Measurements from ENCODE around the gene NOS3.

The NOS3 gene

DNA sequence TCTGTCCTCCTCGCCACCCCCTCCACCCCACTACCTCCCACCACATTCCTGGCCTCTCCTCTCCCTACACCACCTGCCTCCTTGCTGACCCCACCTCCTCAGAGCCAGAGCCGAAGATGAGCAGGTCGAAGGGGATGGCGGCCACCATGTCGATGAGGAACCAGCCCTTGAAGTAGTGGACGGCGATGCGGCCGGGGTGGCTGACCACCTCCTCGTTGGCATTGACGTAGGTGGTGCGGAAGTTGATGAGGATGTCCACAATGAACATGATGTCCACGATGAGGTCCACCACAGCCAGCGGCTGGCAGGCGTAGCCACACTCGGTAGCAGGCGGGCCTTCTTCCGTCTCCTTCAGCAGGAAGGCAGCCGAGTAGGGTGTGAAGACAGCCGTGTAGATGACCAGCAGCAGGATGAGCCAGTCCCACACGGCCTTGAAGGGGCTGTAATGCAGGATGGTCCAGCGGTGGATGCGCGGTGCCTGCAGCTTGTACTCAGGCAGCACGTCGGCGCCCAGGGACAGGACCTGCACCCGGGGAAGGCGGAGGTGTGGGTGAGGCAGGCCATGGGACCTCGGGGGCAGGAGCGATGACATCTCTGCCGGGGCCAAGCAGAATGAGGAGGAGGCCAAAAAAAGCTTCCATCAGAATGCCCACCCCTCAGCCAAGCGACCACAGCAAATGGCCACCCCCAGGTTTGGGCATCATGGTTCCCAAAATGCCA, 38.3 kb upstream of the NOS3 start:
- no peak for DNase-seq (ENCODE audit: low read depth)

DNA sequence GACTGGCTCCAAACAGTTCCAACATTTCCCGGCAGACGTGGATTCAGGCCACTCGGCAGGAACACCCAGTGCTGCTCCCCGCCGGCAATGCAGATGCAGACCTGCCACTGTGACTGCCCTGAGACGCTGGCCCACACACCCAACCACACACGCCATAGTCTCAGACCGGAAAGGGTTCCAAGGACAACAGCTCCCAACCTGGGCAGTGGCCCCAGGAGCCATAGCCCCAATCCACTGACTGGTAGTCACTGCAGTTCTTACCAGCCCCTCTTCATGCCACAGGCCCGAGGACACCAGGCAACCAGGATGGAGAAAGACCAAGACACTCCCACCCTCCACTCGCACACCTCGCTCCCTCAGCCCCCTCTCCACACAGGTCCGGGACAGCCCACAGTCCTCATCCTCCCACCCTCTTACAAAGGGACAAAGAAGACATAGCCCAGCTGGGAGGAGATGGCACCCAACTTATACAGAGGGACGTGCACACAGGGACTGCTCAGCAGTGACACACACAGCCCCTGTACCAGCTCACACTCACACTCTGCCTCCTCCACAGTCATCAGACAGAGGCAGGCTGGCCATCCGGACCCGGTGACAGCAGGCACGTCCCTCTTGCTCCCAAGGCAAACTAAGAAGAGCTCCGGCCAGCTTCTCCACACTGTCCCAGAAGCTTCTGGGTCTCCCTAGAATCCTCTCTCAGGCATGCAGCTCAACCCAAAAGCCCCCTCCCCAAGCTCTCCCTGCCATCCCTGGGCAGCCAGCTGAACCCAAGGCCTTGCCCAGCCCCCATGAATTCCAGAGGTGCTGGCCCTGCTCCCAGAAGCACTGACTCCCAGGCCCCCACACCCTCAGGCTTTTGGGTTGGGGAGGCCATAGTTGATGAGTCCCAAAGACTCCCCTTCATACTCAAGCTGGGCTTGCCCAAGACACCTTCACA, 37.5 kb upstream of the NOS3 start:
- no peak for DNase-seq (ENCODE audit: low read depth)

DNA sequence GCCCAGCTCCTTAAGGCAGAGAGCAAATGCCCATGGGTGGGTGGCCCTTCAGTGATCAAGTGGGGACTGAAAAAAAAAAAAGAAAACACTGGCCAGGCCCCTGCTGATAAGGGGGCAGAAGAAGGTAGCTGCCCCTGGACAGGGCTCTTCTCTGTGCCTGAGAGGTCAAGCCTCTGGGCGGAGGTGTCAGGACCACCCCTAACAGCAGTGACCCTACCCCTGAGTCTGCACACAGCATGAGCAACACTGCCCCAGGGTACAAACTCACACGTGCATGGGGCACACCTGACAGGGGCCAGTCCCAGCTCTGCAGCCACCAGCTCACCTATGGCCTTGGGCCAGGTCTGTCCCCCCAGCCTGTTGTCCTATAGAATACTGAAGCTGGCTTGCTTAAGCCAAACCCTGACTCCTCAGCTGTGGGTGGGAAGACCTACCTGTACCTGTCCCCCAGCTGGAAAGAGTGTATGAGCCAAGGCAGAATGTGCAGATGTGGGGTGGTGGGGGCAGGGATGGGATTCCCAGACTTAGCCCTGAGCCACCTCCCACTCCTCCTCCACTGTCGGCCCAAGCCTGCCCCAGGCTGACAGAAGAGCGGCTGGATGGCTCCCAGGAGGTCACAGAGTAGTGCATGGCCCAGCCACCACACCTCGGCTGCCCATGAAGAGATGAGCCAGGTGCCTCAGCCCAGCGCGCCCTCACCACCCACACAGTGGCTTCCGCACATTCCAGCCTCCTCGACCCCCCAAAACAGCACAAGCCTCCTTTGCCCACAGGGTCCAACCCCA, 36.4 kb upstream of the NOS3 start:
- DNase-seq (ENCODE audit: low read depth): no peak

DNA sequence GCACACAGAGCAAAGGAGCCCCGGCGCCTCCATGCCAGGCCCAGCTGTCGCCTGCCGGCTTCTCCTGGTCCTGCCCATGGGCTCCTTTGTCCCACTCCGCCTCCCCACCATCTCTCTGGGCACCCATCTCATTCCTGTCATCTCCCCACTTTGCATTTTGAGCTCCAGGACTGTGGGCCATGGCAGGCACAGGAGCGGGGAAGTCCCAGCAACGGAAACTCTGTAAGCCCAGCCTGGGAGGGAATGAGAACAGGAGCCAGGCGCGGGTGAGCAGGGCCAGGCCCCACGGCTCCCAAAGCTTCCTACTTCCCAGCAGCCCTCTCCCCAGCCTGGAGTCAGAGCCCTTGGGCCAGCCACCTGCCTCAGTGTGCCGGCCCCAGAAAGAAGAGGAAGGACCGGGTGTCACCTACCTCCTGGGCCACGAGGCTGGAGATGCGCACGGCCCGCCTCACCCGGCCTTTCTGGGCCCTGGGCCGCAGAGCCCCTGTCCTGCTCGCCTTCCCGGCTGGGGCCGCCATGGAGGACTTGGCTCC, 35.8 kb upstream of the NOS3 start:
- DNase-seq (ENCODE audit: low read depth): no peak

DNA sequence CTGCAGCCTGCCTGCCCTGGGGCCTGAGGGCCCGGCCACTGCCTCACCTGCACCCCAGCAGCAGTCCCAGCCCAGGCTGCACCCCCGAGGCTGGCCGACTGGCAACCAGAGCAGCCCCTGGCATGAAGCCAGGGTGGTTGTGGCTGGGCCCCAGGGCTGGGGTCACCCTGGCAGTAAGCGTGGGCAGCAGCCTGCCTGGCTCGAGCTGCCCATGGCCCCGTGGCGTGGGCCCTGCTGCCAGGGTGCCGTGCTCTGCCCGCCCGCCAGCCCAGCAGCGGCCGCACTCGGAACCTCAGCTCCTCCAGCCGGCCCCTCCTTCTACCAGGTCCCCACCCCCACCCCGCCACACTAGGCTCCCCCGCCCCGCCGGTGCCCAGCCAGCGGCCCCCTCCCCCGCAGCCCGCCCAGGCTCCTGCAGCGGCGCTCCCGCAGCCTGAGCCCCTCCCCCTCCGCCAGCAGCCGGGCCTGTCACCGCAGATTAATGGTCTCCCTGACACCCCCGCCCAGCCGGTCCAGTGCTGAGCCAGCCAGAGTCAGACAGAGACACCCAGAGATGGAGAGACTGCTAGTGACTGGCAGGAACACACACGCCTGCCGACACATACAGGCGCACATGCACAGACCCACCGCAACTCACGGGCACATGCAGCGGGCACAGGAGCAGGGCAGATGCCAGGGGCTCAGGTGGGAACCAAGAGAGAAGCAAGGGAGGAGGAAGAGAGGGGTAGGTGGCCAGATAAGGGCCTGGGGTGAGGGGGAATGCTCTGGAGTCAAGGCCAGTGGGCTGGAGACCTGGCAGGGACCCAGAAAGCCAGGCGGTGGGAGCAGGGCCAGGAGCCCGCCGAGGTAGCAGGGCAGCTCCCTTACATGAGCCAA, 35.1 kb upstream of the NOS3 start:
- DNase-seq (ENCODE audit: low read depth): no peak

DNA sequence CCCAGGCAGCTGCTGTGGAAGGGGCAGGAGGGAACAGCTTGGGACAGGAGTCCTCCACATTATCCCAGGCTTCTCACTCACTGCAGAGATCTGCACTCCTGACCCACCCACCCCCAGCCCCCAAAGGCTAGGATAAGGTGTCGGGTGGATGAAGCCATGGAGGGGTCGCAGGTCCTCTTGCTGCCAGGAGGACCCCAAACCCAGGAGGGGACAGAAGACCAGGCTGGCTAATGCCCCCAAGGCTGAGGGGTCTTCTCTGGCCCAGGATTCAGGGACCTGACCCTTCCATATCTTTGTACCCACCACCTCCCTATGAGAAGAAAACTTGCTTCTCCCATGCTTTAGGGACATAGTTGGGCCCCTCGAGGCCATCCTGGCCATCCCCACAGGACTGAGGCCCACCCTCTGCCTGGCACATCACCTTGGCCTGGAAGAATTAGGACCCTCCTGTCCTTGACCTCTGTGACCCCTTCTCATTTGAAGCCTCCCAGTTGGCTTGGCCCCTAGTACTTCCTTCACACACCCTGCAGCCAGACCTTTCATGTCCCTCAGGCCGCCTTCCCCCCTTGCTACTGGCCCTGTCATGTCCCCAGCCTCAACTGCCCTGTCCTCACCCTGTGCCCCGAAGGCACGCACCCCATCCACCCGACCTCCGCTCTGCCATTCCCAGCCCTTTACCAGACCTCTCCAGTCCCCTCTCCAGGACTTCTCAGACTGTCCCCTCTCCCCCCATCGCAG, 34.3 kb upstream of the NOS3 start:
- DNase-seq (ENCODE audit: low read depth): no peak

DNA sequence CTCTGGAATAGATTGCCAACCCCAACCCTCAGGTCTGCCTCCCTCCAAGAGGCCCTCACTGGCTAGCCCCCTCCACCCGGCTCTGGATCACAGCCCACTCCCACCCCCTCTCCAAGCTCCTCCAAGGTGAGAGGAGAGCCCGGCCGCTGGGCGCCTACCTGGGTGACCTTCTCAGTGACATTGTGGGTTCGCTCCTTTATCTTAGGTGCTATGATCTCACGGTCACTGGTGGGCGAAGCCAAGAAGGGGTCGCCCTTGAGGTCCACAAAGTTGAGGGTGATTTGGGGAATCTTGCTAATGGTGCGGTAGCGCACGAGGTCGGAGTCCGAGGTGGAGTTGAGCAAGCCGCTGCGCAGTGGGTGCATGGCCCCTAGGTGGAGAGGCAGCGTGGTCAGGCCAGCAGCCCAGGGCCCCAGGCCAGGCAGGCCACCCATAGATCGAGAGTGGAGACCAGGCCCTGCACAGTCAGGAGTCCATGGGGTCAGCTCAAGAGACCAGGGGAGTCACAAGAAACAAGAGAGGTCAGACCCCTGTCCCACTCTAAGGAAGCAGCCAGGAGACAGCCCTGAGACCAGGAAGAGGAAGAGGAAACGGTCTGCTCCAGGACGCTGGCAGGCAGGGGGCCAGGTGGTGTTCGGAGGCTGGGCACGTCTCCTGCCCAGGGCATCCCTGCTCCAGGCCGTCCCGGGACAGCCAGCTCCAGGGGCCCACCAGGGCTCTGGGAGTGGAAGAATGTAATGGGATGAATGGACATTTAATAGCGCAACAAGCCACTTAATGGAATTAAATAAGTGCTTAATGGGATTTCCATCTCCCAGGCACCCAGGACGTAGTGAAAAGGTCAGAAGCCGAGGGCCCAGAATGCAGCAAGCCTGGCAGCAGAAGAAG, 33.4 kb upstream of the NOS3 start:
- no peak for DNase-seq (ENCODE audit: low read depth)

DNA sequence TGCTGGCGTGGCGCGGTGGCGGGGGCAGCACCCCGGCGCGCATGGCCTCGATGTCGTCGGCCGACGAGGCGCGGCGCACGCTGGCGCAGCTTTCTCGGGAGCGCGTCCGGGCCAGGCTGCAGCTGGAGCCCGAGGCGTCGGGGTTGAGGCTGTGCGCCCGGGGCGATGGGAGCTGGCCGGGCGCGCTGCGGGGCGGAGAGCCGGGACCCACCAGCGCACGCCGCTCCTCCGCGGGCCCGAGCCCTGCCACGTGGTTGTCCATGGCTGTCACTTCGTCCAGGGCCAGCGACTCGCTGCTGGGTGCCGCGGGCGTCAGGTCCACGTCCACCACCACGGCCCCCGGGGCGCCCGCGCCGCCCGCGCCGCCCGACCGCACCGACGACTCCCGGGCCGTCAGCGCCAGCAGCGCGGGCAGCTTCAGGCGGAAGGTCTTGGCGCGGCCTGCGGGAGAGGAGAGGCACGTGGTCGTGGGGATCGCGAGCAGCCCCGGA, 32.7 kb upstream of the NOS3 start:
- no peak for DNase-seq (ENCODE audit: low read depth)

DNA sequence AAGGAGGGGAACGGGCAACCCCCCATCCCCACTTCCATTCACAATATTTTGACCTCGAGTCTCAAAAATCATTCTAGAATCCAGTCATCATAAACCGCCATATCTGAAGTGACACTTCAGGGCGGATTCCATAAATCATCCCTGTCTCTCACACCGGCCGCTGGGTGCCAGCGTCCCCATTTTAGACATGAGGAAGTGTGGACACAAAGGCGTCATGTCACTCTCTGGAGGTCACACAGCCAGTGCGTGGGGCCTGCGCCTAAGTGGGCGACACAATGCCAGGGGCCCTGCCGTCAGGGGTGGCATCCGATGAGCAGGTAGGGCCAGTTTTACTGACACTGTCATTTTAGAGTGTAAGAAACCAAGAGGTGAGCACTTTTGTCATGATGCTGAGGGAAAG, 32.2 kb upstream of the NOS3 start:
- no peak for DNase-seq (ENCODE audit: low read depth)

DNA sequence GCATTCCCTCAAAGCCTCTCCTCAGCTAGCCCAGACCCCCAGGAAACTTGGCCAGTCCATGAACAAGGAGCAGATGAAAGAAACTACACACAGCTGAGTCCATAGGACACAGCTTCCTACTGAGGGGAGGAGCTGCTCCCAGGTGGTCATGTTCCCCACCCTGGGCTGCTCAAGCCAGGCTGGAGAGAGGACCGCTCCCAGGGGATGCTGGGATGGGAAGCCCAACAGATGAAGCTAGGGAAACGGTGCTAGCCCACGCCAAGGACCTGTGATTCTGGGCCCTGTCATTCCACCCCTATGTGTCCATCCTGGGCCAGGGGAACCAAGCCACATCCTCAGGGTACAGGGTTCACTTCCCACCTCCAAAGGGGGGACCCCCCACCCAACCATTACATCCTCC, 31.7 kb upstream of the NOS3 start:
- no peak for DNase-seq (ENCODE audit: low read depth)

DNA sequence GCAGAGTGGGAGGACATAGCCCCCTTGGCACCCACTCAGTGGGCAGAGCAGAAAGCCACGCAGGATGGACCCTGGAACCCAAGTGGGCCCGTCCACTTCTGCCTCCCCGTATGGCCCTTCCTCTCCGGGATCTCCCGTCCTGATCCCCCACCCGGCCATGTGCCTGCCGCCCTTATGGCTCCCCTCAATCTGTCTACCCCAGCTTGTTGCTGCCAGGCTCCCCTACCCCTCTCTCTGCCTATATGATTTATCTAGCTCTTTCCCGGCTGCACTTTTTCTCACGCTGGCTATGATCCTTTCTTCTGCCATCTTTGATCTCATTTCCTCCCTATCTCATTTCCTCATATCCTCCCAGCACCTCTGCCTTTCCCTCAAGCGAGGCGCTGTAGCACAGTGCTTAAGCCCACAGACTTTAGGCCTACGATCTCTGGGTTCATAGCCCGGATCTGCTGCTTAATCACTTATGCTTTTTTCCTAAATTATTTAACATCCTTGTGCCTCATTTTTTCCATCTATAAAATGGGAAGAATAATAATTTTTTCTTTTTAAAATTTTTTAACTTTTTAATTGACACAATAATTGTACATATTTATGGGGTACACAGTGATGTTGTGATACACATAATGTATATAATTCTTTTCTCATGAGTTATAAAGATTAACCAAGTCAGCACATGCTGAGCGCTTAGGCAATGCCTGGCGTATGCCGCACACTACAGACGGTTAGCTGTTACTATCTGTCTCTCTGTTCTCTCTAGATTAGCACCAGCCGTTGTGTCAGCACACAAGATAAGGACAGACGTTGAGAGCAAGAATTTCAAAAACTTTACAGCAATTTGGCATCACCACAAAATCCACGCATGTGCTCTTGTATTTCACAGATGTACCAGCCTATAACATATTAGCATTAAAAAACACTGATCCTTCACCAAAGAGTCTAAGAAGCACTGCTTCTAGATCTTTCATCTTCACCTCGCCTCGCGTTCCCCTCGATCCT, 30.8 kb upstream of the NOS3 start:
- DNase-seq (ENCODE audit: low read depth): no peak

DNA sequence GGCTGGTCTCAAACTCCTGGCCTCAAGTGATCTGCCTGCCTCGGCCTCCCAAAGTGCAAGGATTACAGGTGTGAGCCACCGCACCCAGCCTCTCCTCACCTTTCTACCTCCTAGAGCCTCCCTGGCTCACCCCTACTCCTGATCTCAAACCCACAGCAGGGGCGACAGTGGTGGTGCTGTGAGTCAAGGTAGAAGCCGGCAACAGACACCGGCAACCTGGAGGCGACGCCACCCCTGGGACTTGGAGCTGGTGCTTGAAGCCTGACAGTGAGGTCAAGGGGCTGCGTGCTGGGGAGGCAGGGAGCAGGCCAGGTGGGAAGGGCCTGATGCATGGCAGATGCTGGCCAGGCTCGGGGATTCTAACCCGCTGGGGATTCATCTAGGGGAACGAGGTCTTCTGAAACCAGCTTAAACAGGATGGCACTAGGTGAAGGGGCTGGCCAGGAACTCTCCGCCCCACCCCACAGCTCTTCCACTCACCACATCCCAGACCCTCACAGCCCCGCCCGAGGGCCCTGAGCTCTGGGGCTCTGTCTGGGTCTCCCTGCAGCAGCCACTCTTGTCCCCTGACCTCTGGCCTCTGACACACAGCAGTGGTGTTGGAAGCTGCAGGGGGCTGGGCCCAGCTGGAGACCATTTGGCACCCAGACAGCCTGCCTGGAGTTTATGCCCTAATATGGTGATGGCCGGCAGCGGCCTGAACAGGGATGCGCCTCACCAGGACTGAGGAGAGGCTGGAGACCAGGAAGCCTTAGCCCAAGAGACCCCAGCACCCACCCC, 29.1 kb upstream of the NOS3 start:
- no peak for DNase-seq (ENCODE audit: low read depth)

DNA sequence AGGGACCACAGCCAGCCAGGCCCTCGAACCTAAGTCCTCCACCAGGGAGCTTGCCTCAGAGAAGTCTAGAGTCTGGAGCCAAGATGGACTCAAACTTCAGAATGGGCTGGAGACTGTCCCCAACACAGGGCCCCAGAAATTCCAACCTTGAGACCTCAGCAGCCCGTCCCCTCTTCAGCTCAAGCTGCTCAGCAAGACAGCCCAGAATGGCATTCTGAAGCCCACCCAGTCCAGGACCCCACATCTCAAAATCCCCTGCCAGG, 28.6 kb upstream of the NOS3 start:
- no peak for DNase-seq (ENCODE audit: low read depth)

DNA sequence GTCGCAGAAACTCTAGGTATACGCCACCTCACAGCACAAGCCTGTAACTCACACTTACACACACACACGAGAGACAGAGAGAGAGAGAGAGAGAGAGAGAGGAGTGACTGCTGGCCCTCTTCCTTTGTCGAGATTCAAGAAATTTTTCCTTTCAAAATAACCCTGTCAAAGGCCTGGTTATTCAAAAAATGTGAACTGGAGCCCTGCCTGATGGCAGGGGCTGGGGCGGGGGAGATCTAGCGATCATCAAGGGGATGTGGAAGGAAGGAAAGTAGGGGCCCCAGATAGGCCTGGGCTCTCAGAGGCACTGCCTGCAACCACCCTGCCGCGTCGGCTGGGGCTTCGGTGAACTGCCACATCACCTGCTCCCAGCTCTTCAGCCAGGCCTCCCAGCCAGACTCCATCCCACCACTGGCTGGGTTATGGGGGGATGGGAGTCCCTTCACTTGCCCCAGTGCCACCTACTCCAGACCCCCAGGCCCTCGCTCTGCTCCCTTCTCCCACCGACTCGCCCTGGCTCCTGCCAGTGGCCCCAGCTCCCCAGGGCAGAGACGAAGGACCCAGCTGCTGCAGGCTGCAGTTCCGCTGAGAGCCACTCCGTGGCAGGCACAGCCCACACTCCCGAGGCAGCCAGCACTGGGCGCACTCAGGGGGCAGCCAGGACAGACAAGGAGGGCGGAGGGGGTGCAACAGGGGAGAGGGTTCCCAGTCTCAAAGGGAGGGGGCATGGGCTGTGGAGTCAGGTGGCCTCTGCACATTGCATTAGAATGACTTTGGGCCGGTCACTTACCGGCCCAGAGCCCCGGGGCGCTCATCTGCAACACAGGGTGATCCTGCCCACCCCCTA, 28.0 kb upstream of the NOS3 start:
- no peak for DNase-seq (ENCODE audit: low read depth)

DNA sequence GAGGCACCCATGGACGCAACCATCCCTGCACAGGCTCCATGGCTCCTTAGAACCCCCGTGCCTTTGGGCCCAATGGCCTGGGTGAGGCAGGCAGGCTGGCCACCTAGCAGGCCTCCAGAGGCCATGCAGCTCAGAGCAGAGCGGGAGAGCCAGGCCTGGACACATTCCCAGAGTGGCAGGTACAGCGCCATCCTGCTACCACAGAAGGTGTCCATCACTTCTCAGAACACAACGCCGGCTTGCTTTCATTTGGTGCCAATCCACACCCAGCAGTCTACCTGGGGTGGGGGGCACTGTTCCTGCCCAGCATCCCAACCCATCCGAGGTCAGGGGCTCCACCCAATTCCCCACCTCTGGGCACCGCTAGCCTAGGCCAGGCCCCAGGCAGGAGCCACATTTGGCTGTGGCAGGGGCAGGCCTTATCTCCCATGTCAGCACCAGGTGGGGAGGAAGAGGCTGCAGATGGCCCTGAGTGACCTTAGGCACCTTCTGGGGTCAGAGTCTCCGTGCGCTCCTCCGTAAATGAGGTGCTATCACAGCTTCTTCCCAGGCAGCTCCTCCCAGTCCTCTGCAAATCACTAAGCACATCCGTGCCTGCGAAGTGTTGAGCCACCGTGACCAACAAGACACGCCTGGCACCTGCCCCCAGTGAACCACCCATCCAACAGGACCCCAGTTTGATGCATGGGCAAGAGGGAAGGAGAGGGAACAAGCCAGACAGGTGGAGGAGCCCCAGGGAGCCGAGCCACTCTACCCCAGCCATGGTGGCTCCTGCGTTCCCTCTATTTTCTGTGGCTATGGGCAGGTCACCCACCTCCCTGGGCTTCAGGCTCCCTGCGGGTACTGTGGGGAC, 26.9 kb upstream of the NOS3 start:
- no peak for DNase-seq (ENCODE audit: low read depth)

DNA sequence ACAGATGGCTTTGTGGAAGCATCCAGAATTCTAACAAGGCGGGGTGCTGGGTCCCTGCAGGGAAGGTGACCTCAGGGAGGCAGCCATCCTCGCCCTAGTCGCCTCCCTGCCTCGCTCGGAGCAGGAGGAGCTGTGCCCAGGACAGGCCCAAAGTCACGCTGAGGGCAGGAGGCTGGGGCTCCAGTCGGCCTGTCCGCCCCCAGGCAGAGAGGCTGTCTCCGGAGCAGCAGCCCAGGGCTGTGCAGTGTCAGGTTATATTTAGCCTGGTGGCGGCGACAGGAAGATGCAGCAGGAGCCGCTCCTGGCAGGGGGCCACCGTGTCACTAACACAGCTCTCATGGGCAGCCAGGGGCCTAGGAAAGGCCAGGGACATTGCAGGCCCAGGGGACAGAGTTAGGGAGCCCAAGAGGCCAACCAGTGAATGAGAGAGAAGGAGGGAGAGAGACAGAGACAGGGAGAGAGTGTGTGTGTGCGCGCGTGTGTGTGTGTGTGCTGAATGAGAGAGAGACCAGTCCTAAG, 26.2 kb upstream of the NOS3 start:
- DNase-seq (ENCODE audit: low read depth): no peak

Measured in stimulated activated CD8-positive, alpha-beta memory T cell treated with anti-CD3 and anti-CD28 coated beads, Interleukin-15, amount 100 ng/mL, for 24 hours (primary cell).